ENCODE results near the gene ZNF554.

The ZNF554 gene

GRCh38 chr19:2883686-2884439, 64.2 kb downstream of the ZNF554 start:
- Histone ChIP-seq H3K27ac (replicated peaks) (no peak overlapping the region), H3K27me3 (ENCODE audit: insufficient read depth, poor library complexity, severe bottlenecking) (no peaks in the 10 kb centered on the region), H3K4me3 (replicated peaks; ENCODE audit: insufficient read depth, low read length) (no peak overlapping the region)
- DNase-seq (ENCODE audit: low read depth in 1 of 2, low spot score in 1 of 2), result no peak
- TF ChIP-seq POLR2AphosphoS5 (IDR thresholded peaks at IDR 0.05; ENCODE audit: low read depth) (no peak), REST (IDR thresholded peaks at IDR 0.05; ENCODE audit: insufficient replicate concordance, low read depth) (no peak), SPI1 (IDR thresholded peaks at IDR 0.05; ENCODE audit: borderline replicate concordance, low read depth) (no peak), CTCF (IDR thresholded peaks at IDR 0.05; ENCODE audit: insufficient read depth, low read length) (no peak), GABPA (IDR thresholded peaks at IDR 0.05; ENCODE audit: low read depth) (no peak)

GRCh38 chr19:2885736-2886135, 66.1 kb downstream of the ZNF554 start:
- TF ChIP-seq SPI1 (IDR thresholded peaks at IDR 0.05; ENCODE audit: borderline replicate concordance, low read depth), result no peak
- TF ChIP-seq GABPA (IDR thresholded peaks at IDR 0.05; ENCODE audit: low read depth), result no peak
- TF ChIP-seq CTCF (IDR thresholded peaks at IDR 0.05; ENCODE audit: insufficient read depth, low read length), result no peak
- TF ChIP-seq POLR2AphosphoS5 (IDR thresholded peaks at IDR 0.05; ENCODE audit: low read depth), result no peak
- TF ChIP-seq REST (IDR thresholded peaks at IDR 0.05; ENCODE audit: insufficient replicate concordance, low read depth), result no peak

More at GRCh38 chr19:2885736-2886135, 66.1 kb downstream of the ZNF554 start:
- DNase-seq (ENCODE audit: low read depth in 1 of 2, low spot score in 1 of 2), result no peak
- Histone ChIP-seq H3K27me3 (ENCODE audit: insufficient read depth, poor library complexity, severe bottlenecking) (no peaks in the 10 kb centered on the region), H3K27ac (replicated peaks) (no peak overlapping the region), H3K4me3 (replicated peaks; ENCODE audit: insufficient read depth, low read length) (no peak overlapping the region)
